ENCODE results near the gene ACTG1. TPM values are rescaled to one million over a fixed set of nuclear protein-coding genes. Genes with fewer than 3 reads are reported as not detected.

Gene ACTG1
- total RNA-seq (1,000 to 10,000 TPM; 1,434 to 1,699 TPM), polyA plus RNA-seq (1,000 to 10,000 TPM in 1 of 2 donors, 100 to 1,000 TPM in 1; 347 to 1,129 TPM)

DNA sequence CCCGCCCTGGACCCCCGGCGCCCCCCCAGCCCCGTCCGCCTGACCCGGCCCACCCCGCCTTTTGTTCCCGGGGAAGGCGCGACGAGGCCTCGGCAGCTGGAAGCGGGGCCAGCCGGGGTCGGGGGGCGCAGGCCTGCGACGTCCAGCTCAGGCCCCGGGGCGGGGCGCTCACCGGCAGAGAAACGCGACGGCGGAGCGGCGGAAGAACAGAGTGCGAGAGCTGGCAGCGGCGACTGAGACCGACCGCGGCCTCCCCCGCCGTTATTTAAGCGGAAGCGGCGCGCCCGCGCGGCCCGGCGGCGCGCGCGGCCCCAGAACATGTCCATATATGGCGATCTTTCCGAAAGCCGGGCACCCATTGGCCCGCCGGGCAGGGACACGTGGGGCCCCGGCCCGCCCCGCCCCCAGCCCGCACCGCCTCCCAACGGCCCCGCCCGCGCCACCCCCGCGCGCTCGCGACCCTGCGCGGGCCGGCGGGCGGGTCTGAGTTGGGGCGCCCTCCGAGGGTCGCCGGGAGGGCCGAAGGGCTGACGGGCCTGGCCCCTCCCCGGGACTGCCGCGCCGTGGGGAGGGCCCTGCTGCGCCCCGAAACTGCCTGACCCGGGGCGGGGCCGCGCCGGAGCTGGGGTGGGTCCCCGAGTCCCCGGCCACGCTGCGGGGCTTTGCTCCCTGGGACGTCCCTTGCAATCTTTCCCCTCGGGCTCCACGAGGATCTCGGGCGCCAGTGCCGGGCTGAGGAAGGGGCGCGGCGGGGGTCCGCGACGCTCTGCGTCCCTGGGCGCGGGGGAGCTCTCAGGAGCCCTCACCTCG, at the start of gene ACTG1:
ACTG1 (minus strand) TSS at position 238 of the 810 bp plus-strand sequence. CDS start 445 bp downstream, outside the sequence.
- Histone ChIP-seq H3K36me3 (ENCODE audit: control insufficient read depth in 4 of 4, insufficient read depth in 3 of 4, low read depth in 1 of 4, low read length in 3 of 4) (peaks cover 3 to 22% (median 13%) of the 10 kb centered on the region in 4 donors), H3K9me3 (ENCODE audit: control insufficient read depth in 4 of 4, low read length in 3 of 4) (no peaks in the 10 kb centered on the region), H3K9ac (ENCODE audit: low read depth in 1 of 2, low read length in 2 of 2) (peak within 1 kb of the TSS; percentile 80 to 85), H3K27ac (ENCODE audit: low read depth in 1 of 2, low read length in 2 of 2) (peak within 1 kb of the TSS; percentile 71 to 98), H3K4me3 (ENCODE audit: low read depth in 1 of 3, low read length in 3 of 3) (peak within 1 kb of the TSS; percentile 87 to 97 (median 95)), H3K27me3 (ENCODE audit: control insufficient read depth in 4 of 4, insufficient read depth in 4 of 4, low read length in 3 of 4) (no peaks in the 10 kb centered on the region), H3K4me1 (ENCODE audit: control insufficient read depth in 4 of 4, insufficient read depth in 4 of 4, low read length in 3 of 4) (peaks cover 7 to 45% (median 20%) of the 10 kb centered on the region in 4 donors)
- peak; percentile 85 for DNase-seq (ENCODE audit: low spot score)
- under 1% methylated on average over 111 of the region's 111 CpGs for WGBS
- peak; percentile 67 for TF ChIP-seq TAF1 (conservative IDR thresholded peaks at IDR 0.05)
- TF ChIP-seq RXRA (IDR thresholded peaks at IDR 0.05) = no peak
- TF ChIP-seq GABPA (IDR thresholded peaks at IDR 0.05 in 1 of 2, conservative IDR thresholded peaks at IDR 0.05 in 1 of 2) = no peak
- TF ChIP-seq, protein P1, sequence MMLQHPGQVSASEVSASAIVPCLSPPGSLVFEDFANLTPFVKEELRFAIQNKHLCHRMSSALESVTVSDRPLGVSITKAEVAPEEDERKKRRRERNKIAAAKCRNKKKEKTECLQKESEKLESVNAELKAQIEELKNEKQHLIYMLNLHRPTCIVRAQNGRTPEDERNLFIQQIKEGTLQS (IDR thresholded peaks at IDR 0.05) = no peak
- TF ChIP-seq YY1 (IDR thresholded peaks at IDR 0.05) = no peak
- TF ChIP-seq EGR1 (IDR thresholded peaks at IDR 0.05; ENCODE audit: low read depth in 2 of 2) = peak in 1 of 2 donors; percentile 31
- TF ChIP-seq RAD21 (IDR thresholded peaks at IDR 0.05) = no peak
- TF ChIP-seq FOXA1 (IDR thresholded peaks at IDR 0.05) = no peak

DNA sequence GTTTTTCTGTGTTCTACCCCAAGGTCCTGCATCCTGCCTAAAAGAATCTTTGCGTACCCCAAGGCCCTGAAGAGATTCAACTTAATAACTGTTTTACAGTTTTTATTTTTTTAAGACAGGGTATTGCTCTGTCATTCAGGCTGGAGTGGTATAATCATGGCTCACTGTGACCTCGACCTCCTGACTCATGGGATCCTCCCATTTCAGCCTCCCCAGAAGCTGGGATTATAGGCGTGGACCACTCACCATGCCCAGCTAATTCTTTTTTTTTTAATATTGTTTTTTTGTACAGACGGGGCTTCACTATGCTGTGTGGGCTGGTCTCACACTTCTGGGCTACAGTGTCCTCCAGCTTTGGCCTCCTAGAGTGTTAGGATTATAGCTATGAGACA, 48.9 kb upstream of the ACTG1 start:
- Histone ChIP-seq H3K27ac (ENCODE audit: low read depth in 1 of 2, low read length in 2 of 2) (no peak overlapping the region), H3K4me1 (ENCODE audit: control insufficient read depth in 4 of 4, insufficient read depth in 4 of 4, low read length in 3 of 4) (peaks cover 0 to 6% (median 5%) of the 10 kb centered on the region in 4 donors), H3K4me3 (ENCODE audit: low read depth in 1 of 3, low read length in 3 of 3) (no peak overlapping the region), H3K9ac (ENCODE audit: low read depth in 1 of 2, low read length in 2 of 2) (no peak overlapping the region), H3K27me3 (ENCODE audit: control insufficient read depth in 4 of 4, insufficient read depth in 4 of 4, low read length in 3 of 4) (no peaks in the 10 kb centered on the region), H3K9me3 (ENCODE audit: control insufficient read depth in 4 of 4, low read length in 3 of 4) (no peaks in the 10 kb centered on the region), H3K36me3 (ENCODE audit: control insufficient read depth in 4 of 4, insufficient read depth in 3 of 4, low read depth in 1 of 4, low read length in 3 of 4) (peaks cover 22 to 69% (median 38%) of the 10 kb centered on the region in 4 donors)
- WGBS = 94% methylated on average over 4 of the region's 4 CpGs
- TF ChIP-seq, protein P2, sequence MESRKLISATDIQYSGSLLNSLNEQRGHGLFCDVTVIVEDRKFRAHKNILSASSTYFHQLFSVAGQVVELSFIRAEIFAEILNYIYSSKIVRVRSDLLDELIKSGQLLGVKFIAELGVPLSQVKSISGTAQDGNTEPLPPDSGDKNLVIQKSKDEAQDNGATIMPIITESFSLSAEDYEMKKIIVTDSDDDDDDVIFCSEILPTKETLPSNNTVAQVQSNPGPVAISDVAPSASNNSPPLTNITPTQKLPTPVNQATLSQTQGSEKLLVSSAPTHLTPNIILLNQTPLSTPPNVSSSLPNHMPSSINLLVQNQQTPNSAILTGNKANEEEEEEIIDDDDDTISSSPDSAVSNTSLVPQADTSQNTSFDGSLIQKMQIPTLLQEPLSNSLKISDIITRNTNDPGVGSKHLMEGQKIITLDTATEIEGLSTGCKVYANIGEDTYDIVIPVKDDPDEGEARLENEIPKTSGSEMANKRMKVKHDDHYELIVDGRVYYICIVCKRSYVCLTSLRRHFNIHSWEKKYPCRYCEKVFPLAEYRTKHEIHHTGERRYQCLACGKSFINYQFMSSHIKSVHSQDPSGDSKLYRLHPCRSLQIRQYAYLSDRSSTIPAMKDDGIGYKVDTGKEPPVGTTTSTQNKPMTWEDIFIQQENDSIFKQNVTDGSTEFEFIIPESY (IDR thresholded peaks at IDR 0.05) = no peak
- TF ChIP-seq HNF4G (IDR thresholded peaks at IDR 0.05) (no peak), SP1 (IDR thresholded peaks at IDR 0.05) (no peak), JUND (IDR thresholded peaks at IDR 0.05) (no peak), FOXA1 (IDR thresholded peaks at IDR 0.05) (no peak), RXRA (IDR thresholded peaks at IDR 0.05) (no peak), YY1 (IDR thresholded peaks at IDR 0.05) (no peak), TAF1 (conservative IDR thresholded peaks at IDR 0.05) (no peak), HNF4A (conservative IDR thresholded peaks at IDR 0.05) (no peak), RAD21 (IDR thresholded peaks at IDR 0.05) (no peak)
- TF ChIP-seq, protein P1 (IDR thresholded peaks at IDR 0.05) = no peak
- TF ChIP-seq, protein P3, sequence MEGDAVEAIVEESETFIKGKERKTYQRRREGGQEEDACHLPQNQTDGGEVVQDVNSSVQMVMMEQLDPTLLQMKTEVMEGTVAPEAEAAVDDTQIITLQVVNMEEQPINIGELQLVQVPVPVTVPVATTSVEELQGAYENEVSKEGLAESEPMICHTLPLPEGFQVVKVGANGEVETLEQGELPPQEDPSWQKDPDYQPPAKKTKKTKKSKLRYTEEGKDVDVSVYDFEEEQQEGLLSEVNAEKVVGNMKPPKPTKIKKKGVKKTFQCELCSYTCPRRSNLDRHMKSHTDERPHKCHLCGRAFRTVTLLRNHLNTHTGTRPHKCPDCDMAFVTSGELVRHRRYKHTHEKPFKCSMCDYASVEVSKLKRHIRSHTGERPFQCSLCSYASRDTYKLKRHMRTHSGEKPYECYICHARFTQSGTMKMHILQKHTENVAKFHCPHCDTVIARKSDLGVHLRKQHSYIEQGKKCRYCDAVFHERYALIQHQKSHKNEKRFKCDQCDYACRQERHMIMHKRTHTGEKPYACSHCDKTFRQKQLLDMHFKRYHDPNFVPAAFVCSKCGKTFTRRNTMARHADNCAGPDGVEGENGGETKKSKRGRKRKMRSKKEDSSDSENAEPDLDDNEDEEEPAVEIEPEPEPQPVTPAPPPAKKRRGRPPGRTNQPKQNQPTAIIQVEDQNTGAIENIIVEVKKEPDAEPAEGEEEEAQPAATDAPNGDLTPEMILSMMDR (IDR thresholded peaks at IDR 0.05; ENCODE audit: low read depth, low read length, missing input control) = no peak
- no peak for DNase-seq (ENCODE audit: low spot score)
